IMR-90 (cell line): ENCODE measurements around the gene DAPK1. TPM values are rescaled to one million over a fixed set of nuclear protein-coding genes. Genes with fewer than 3 reads are reported as not detected.

Experiments
- ATAC-seq: fragments of 200-7000 bp; cut with Tn5 transposase; 2 replicates; pipeline ENCODE4 v1.9.1; 2020; ENCODE audit warnings: low read depth, mild to moderate bottlenecking, moderate library complexity
- BruUV-seq: library from RNA; stranded (reverse); fragments of 400-500 nt; replicated peaks from 2 replicates; lab custom pipeline; 2021; lab: Mats Ljungman, UMichigan
- CTCF ChIA-PET: fragments of 300-600 bp; formaldehyde crosslinking; extraction: SDS; loops from one replicate; lab custom pipeline; 2021; ENCODE audit warnings: antibody characterized with exemption; lab: Yijun Ruan, JAX
- POLR2A ChIA-PET: fragments of 300-600 bp; sonication (Branson Sonifier 250); formaldehyde crosslinking; loops from one replicate; lab custom pipeline; 2022; ENCODE audit warnings: antibody characterized with exemption; ENCODE audit not compliant: unreplicated experiment; lab: Charles Lee
- DNase-seq: peaks from one replicate; pipeline ENCODE4 v3.0.0; 2013
- H2AFZ ChIP-seq: replicated peaks from 2 replicates; pipeline ENCODE3; 2013; ENCODE audit warnings: low read length, mild to moderate bottlenecking; ENCODE audit not compliant: poor library complexity
- H2AK5ac ChIP-seq: 2 replicates; pipeline ENCODE4 v1.6.1; 2013; ENCODE audit warnings: low read depth, low read length, inconsistent platforms
- H2AK9ac ChIP-seq: replicated peaks from 2 replicates; pipeline ENCODE3; 2013; ENCODE audit warnings: mild to moderate bottlenecking, low read depth, low read length, moderate library complexity; ENCODE audit not compliant: poor library complexity
- H2BK120ac ChIP-seq: 2 replicates; pipeline ENCODE4 v1.6.1; 2013; ENCODE audit warnings: low read depth, low read length, inconsistent platforms
- H2BK15ac ChIP-seq: 3 replicates; pipeline ENCODE4 v1.6.1; 2013; ENCODE audit warnings: low read depth, low read length, inconsistent platforms
- H2BK20ac ChIP-seq: 2 replicates; pipeline ENCODE4 v1.6.1; 2013; ENCODE audit warnings: low read depth, mild to moderate bottlenecking, inconsistent platforms, low read length, moderate library complexity
- H2BK5ac ChIP-seq: 2 replicates; pipeline ENCODE4 v1.6.1; 2013; ENCODE audit warnings: mild to moderate bottlenecking, low read depth, low read length, inconsistent platforms; ENCODE audit not compliant: poor library complexity, severe bottlenecking
- H3K14ac ChIP-seq: replicated peaks from 2 replicates; pipeline ENCODE4 v1.6.1; 2013; ENCODE audit warnings: low read depth, low read length, inconsistent platforms
- H3K18ac ChIP-seq: 2 replicates; pipeline ENCODE4 v1.6.1; 2013; ENCODE audit warnings: low read depth, low read length, control low read depth
- H3K23ac ChIP-seq: 2 replicates; pipeline ENCODE4 v1.6.1; 2013; ENCODE audit warnings: low read depth, low read length, inconsistent platforms
- H3K27ac ChIP-seq: 2 replicates; pipeline ENCODE4 v1.5.1; 2013; ENCODE audit warnings: mild to moderate bottlenecking, control low read depth, low read length; ENCODE audit not compliant: insufficient read depth
- H3K27me3 ChIP-seq: 2 replicates; pipeline ENCODE4 v1.6.1; 2013; ENCODE audit warnings: low read length; ENCODE audit not compliant: control insufficient read depth, insufficient read depth
- H3K36me3 ChIP-seq: 2 replicates; pipeline ENCODE4 v1.6.1; 2013; ENCODE audit warnings: low read length, mixed read lengths; ENCODE audit not compliant: control insufficient read depth, insufficient read depth
- H3K4ac ChIP-seq: 2 replicates; pipeline ENCODE4 v1.6.1; 2013; ENCODE audit warnings: low read depth, low read length, inconsistent platforms
- H3K4me1 ChIP-seq: 2 replicates; pipeline ENCODE4 v1.6.1; 2013; ENCODE audit warnings: low read length, mixed read lengths; ENCODE audit not compliant: control insufficient read depth, insufficient read depth
- H3K4me2 ChIP-seq: 2 replicates; pipeline ENCODE4 v1.6.1; 2013; ENCODE audit warnings: low read depth, mild to moderate bottlenecking, control low read depth, low read length, moderate library complexity
- H3K4me3 ChIP-seq: 2 replicates; pipeline ENCODE4 v1.5.1; 2013; ENCODE audit warnings: low read depth, mild to moderate bottlenecking, control low read depth, low read length, moderate library complexity; ENCODE audit not compliant: insufficient read depth
- H3K56ac ChIP-seq: 2 replicates; pipeline ENCODE4 v1.6.1; 2013; ENCODE audit warnings: low read length, inconsistent platforms; ENCODE audit not compliant: insufficient read depth; ENCODE audit errors: extremely low read depth
- H3K79me1 ChIP-seq, 2 experiments: 2 replicates each; pipeline ENCODE4 v1.6.1; 2013; ENCODE audit warnings: low read length in 2 of 2, inconsistent platforms in 1 of 2, low read depth in 1 of 2
- H3K9ac ChIP-seq: 2 replicates; pipeline ENCODE4 v1.6.1; 2013; ENCODE audit warnings: low read depth, low read length, control low read depth
- H3K9me1 ChIP-seq: 2 replicates; pipeline ENCODE4 v1.6.1; 2013; ENCODE audit warnings: low read length, inconsistent platforms; ENCODE audit not compliant: insufficient read depth
- H3K9me3 ChIP-seq: 2 replicates; pipeline ENCODE4 v1.6.1; 2013; ENCODE audit warnings: low read length; ENCODE audit not compliant: control insufficient read depth, insufficient read depth
- H4K20me1 ChIP-seq: 2 replicates; pipeline ENCODE4 v1.6.1; 2013; ENCODE audit warnings: low read length, inconsistent platforms; ENCODE audit not compliant: insufficient read depth
- H4K5ac ChIP-seq: 2 replicates; pipeline ENCODE4 v1.6.1; 2013; ENCODE audit warnings: mild to moderate bottlenecking, low read depth, low read length, control low read depth
- H4K8ac ChIP-seq, 2 experiments: 2 replicates each; pipeline ENCODE4 v1.6.1; 2013; ENCODE audit warnings: low read depth in 2 of 2, low read length in 2 of 2, control low read depth in 1 of 2, inconsistent platforms in 1 of 2
- H4K91ac ChIP-seq: 2 replicates; pipeline ENCODE4 v1.6.1; 2013; ENCODE audit warnings: low read depth, low read length, inconsistent platforms; ENCODE audit not compliant: insufficient read depth
- BHLHE40 ChIP-seq: fragments of 150-350 bp; IDR thresholded peaks from 2 replicates; pipeline ENCODE4 v1.6.1; 2016; ENCODE audit warnings: mild to moderate bottlenecking, low read depth, low read length
- CEBPB ChIP-seq: IDR thresholded peaks from 2 replicates; pipeline ENCODE4 v1.6.1; 2012; ENCODE audit warnings: low read depth, low read length, improper control_type of control experiment
- FOS ChIP-seq: fragments of 150-350 bp; IDR thresholded peaks from 2 replicates; pipeline ENCODE4 v1.6.1; 2016; ENCODE audit warnings: low read depth, low read length
- MXI1 ChIP-seq: IDR thresholded peaks from 2 replicates; pipeline ENCODE4 v1.6.1; 2012; ENCODE audit warnings: low read depth, mild to moderate bottlenecking, low read length, moderate library complexity, borderline replicate concordance
- POLR2A ChIP-seq: IDR thresholded peaks from 2 replicates; pipeline ENCODE4 v1.6.1; 2012; ENCODE audit warnings: mild to moderate bottlenecking, low read depth, low read length
- RAD21 ChIP-seq: IDR thresholded peaks from 2 replicates; pipeline ENCODE4 v1.6.1; 2012; ENCODE audit warnings: low read length, improper control_type of control experiment
- RCOR1 ChIP-seq: IDR thresholded peaks from 2 replicates; pipeline ENCODE4 v1.6.1; 2012; ENCODE audit warnings: mild to moderate bottlenecking, low read length, improper control_type of control experiment; ENCODE audit not compliant: insufficient replicate concordance
- SMC3 ChIP-seq: fragments of 150-350 bp; IDR thresholded peaks from 2 replicates; pipeline ENCODE4 v1.6.1; 2016; ENCODE audit warnings: low read depth, mild to moderate bottlenecking, antibody characterized with exemption, low read length, moderate library complexity
- WGBS, 2 experiments: methylation state at CpG; one replicate each; pipeline versions ENCODE4 v1.1.5 to v1.1.7; 2013; ENCODE audit warnings: missing lambda C conversion rate in 2 of 2; ENCODE audit not compliant: insufficient read length in 1 of 2; ENCODE audit errors: extremely low coverage in 2 of 2; 5-methylcytosine and 5-hydroxymethylcytosine counted together
- dilution Hi-C: fragments of 300-500 bp; cut with HindIII; formaldehyde crosslinking; loops from one replicate; pipeline ENCODE4 v1.14.3; 2018; ENCODE audit warnings: low sequenced_read_pairs; ENCODE audit not compliant: unreplicated experiment
- in situ Hi-C: fragments of 300-500 bp; cut with MboI; formaldehyde crosslinking; loops from 3 replicates; pipeline ENCODE4 v1.14.3; 2019; ENCODE audit warnings: low sequenced_read_pairs, inconsistent platforms, mixed read lengths
- intact Hi-C: fragments of 100-400 bp; cut with micrococcal nuclease; formaldehyde crosslinking; loops from 2 replicates; pipeline ENCODE4 v1.10.0; 2022
- polyA plus RNA-seq, 3 experiments: library from polyadenylated mRNA; depleted of rRNA; stranded (reverse); fragments of >200 nt; gene quantifications; 2 replicates each; pipeline ENCODE4 v1.2.3, GENCODE V29; 2012; ENCODE audit warnings: low replicate concordance in 1 of 3
- total RNA-seq: library from RNA; depleted of rRNA; stranded (reverse); fragments of >200 nt; gene quantifications from 2 replicates; pipeline ENCODE4 v1.2.3, GENCODE V29; 2012

The DAPK1 gene
- total and polyA plus RNA-seq, 2 of the 4 experiments (the other 2 are of a cell fraction): under 0.01 to 0.03 TPM

GRCh38 chr9:87579781-87580541, 82.3 kb downstream of the DAPK1 start:
- dilution Hi-C loops: no loop called here
- no peak; the same call in 1 of the 2 replicates for ATAC-seq

More at GRCh38 chr9:87579781-87580541, 82.3 kb downstream of the DAPK1 start:
- H3K27ac ChIP-seq: no peak overlapping the region
- no peak overlapping the region for H4K8ac ChIP-seq
- WGBS, 2 experiments: no CpG with 5 or more reads among the region's 2 CpGs
- no peak overlapping the region for H2AFZ ChIP-seq
- H2BK5ac ChIP-seq: no peak overlapping the region
- no peak overlapping the region for H2BK20ac ChIP-seq
- peaks cover 2% of the 10 kb centered on the region; the same call in 1 of the 2 replicates for H3K4me1 ChIP-seq
- BruUV-seq: no TSS peak
- H3K18ac ChIP-seq: no peak overlapping the region
- no peak overlapping the region for H2BK120ac ChIP-seq
- in situ Hi-C loops: no loop called here
- TF ChIP-seq FOS: no peak
- TF ChIP-seq SMC3: no peak
- no peak for TF ChIP-seq MXI1
- TF ChIP-seq POLR2A: no peak
- no peak for TF ChIP-seq CEBPB
- TF ChIP-seq RAD21: no peak
- no peak for TF ChIP-seq RCOR1
- TF ChIP-seq BHLHE40: no peak
- H3K4me3 ChIP-seq: no peak overlapping the region
- H3K36me3 ChIP-seq: no peaks in the 10 kb centered on the region
- no peak overlapping the region for H4K91ac ChIP-seq
- H4K20me1 ChIP-seq: no peaks in the 10 kb centered on the region
- intact Hi-C loops: no loop called here
- H3K4ac ChIP-seq: no peak overlapping the region
- H3K79me1 ChIP-seq: no peaks in the 10 kb centered on the region
- H3K56ac ChIP-seq: no peak overlapping the region
- DNase-seq: no peak
- no peak overlapping the region for H4K5ac ChIP-seq
- no peaks in the 10 kb centered on the region for H3K9me1 ChIP-seq
- H3K27me3 ChIP-seq: 0 out of 2 replicates have a peak, but pooled peaks cover 2% of the 10 kb centered on the region
- H2BK15ac ChIP-seq: no peak overlapping the region
- no peak overlapping the region for H3K4me2 ChIP-seq
- H3K14ac ChIP-seq: no peak overlapping the region
- no peaks in the 10 kb centered on the region for H3K9me3 ChIP-seq
- H3K9ac ChIP-seq: no peak overlapping the region
- no peak overlapping the region for H2AK9ac ChIP-seq
- POLR2A ChIA-PET: no interaction called here
- CTCF ChIA-PET: no interaction called here
- no peak overlapping the region for H3K23ac ChIP-seq
- H2AK5ac ChIP-seq: no peak overlapping the region
